RWPE2 (cell line): ENCODE measurements around the gene NKD1.

Experiments used
- ATAC-seq: fragments of 200-7000 bp; cut with Tn5 transposase; 3 replicates; pipeline ENCODE4 v1.9.1; 2021; ENCODE audit warnings: low read depth
- DNase-seq: peaks from one replicate; pipeline ENCODE4 v3.0.0-alpha.2; 2020; ENCODE audit warnings: low spot score
- H3K27ac ChIP-seq: fragments of 450-650 bp; 2 replicates; pipeline ENCODE4 v1.5.1; 2017; ENCODE audit warnings: mild to moderate bottlenecking; ENCODE audit not compliant: poor library complexity, severe bottlenecking
- H3K27me3 ChIP-seq: fragments of 250-450 bp; sonication (Bioruptor Pico); 2 replicates; pipeline ENCODE4 v1.5.1; 2021; ENCODE audit warnings: mild to moderate bottlenecking, moderate library complexity; ENCODE audit not compliant: insufficient read depth, poor library complexity, severe bottlenecking
- H3K36me3 ChIP-seq: fragments of 250-450 bp; sonication (Bioruptor Pico); 2 replicates; pipeline ENCODE4 v1.5.1; 2020; ENCODE audit warnings: low read depth, mild to moderate bottlenecking, moderate library complexity
- H3K4me1 ChIP-seq: fragments of 250-450 bp; sonication (Bioruptor Pico); 2 replicates; pipeline ENCODE4 v1.5.1; 2021; ENCODE audit warnings: mild to moderate bottlenecking, moderate library complexity; ENCODE audit not compliant: insufficient read depth, poor library complexity, severe bottlenecking
- H3K4me3 ChIP-seq: fragments of 250-450 bp; sonication (Bioruptor Pico); 2 replicates; pipeline ENCODE4 v1.5.1; 2021; ENCODE audit warnings: mild to moderate bottlenecking, moderate library complexity; ENCODE audit not compliant: severe bottlenecking
- H3K9me3 ChIP-seq: fragments of 250-450 bp; sonication (Bioruptor Pico); 2 replicates; pipeline ENCODE4 v1.5.1; 2021; ENCODE audit warnings: mild to moderate bottlenecking, moderate library complexity; ENCODE audit not compliant: severe bottlenecking
- CTCF ChIP-seq: fragments of 450-650 bp; IDR thresholded peaks from one replicate; pipeline ENCODE4 v1.5.1; 2017; ENCODE audit warnings: mild to moderate bottlenecking, moderate library complexity; ENCODE audit not compliant: poor library complexity, severe bottlenecking

The NKD1 gene

GRCh38 chr16:50644245-50644644 lies 96.0 kb downstream of the NKD1 start:
- H3K36me3 ChIP-seq = no peaks in the 10 kb centered on the region
- no peak for DNase-seq
- H3K27ac ChIP-seq = no peak overlapping the region
- TF ChIP-seq CTCF = no peak
- H3K9me3 ChIP-seq = no peaks in the 10 kb centered on the region
- H3K27me3 ChIP-seq = no peaks in the 10 kb centered on the region
- no peak for ATAC-seq
- H3K4me3 ChIP-seq = no peak overlapping the region
- no peaks in the 10 kb centered on the region for H3K4me1 ChIP-seq

GRCh38 chr16:50644729-50645128 lies 96.5 kb downstream of the NKD1 start:
- Histone ChIP-seq H3K27me3 (no peaks in the 10 kb centered on the region), H3K27ac (no peak overlapping the region), H3K4me1 (no peaks in the 10 kb centered on the region), H3K4me3 (no peak overlapping the region), H3K9me3 (no peaks in the 10 kb centered on the region), H3K36me3 (no peaks in the 10 kb centered on the region)
- TF ChIP-seq CTCF = peak; percentile 61
- no peak for DNase-seq
- ATAC-seq = peak; percentile 71; the same call in 2 of the 3 replicates

- no peaks in the 10 kb centered on the region for H3K27me3 ChIP-seq
- DNase-seq (no peak), ATAC-seq (no peak)
- no peak for TF ChIP-seq CTCF
- no peak overlapping the region for H3K27ac ChIP-seq
- H3K36me3 ChIP-seq = no peaks in the 10 kb centered on the region
- H3K9me3 ChIP-seq = no peaks in the 10 kb centered on the region
- H3K4me3 ChIP-seq = no peak overlapping the region
- H3K4me1 ChIP-seq = no peaks in the 10 kb centered on the region
Measured at GRCh38 chr16:50645563-50646220, 97.5 kb downstream of the NKD1 start.

- ATAC-seq (no peak), DNase-seq (no peak)
- TF ChIP-seq CTCF = no peak
- H3K4me1 ChIP-seq = no peaks in the 10 kb centered on the region
- H3K4me3 ChIP-seq = no peak overlapping the region
- H3K27ac ChIP-seq = no peak overlapping the region
- H3K36me3 ChIP-seq = no peaks in the 10 kb centered on the region
- H3K27me3 ChIP-seq = no peaks in the 10 kb centered on the region
- no peaks in the 10 kb centered on the region for H3K9me3 ChIP-seq
Measured at GRCh38 chr16:50646345-50646744, 98.1 kb downstream of the NKD1 start.

GRCh38 chr16:50651835-50652438 lies 103.7 kb downstream of the NKD1 start:
- DNase-seq = no peak
- Histone ChIP-seq H3K36me3 (no peaks in the 10 kb centered on the region), H3K27ac (no peak overlapping the region), H3K9me3 (no peaks in the 10 kb centered on the region), H3K4me1 (no peaks in the 10 kb centered on the region), H3K4me3 (no peak overlapping the region), H3K27me3 (no peaks in the 10 kb centered on the region)
- TF ChIP-seq CTCF = no peak
- ATAC-seq = no peak
